Measurements from ENCODE around the gene GBF1.

DNA sequence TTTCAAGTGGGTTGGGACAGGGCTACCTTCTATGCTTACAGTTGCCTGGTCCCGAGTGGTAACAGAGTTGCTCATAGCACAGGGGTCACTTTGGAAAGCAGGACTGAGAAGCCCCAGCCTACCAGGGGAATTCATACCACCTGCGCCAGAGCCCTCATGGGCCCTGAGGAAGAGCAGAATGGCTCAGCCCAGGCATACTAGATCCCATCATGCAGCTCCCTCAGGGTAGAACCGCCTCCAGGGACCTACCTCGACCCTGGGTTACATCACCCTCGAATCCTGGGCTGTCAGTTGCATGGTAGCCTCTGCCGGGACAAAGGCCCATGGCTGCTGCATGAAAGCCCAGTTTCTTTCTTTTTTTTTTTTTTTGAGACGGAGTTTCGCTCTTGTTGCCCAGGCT is 184.1 kb downstream of the GBF1 start:
- TF ChIP-seq, protein P1, sequence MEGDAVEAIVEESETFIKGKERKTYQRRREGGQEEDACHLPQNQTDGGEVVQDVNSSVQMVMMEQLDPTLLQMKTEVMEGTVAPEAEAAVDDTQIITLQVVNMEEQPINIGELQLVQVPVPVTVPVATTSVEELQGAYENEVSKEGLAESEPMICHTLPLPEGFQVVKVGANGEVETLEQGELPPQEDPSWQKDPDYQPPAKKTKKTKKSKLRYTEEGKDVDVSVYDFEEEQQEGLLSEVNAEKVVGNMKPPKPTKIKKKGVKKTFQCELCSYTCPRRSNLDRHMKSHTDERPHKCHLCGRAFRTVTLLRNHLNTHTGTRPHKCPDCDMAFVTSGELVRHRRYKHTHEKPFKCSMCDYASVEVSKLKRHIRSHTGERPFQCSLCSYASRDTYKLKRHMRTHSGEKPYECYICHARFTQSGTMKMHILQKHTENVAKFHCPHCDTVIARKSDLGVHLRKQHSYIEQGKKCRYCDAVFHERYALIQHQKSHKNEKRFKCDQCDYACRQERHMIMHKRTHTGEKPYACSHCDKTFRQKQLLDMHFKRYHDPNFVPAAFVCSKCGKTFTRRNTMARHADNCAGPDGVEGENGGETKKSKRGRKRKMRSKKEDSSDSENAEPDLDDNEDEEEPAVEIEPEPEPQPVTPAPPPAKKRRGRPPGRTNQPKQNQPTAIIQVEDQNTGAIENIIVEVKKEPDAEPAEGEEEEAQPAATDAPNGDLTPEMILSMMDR (optimal IDR thresholded peaks at IDR 0.05 in 1 of 3, IDR thresholded peaks at IDR 0.05 in 1 of 3, conservative IDR thresholded peaks at IDR 0.05 in 1 of 3; ENCODE audit: extremely low read depth in 1 of 3, insufficient read depth in 2 of 3, low read length in 3 of 3), result no peak
- TF ChIP-seq EZH2 (IDR thresholded peaks at IDR 0.05; ENCODE audit: low read length), result no peak
